Eye (tissue), 1 donor: ENCODE results near the gene OTUD4.
"Not testable (repeated sequence)": the region's sequence is repeated elsewhere in the genome, so short reads cannot be mapped to it uniquely, and the experiment has no call there.

ENCODE experiments used
- DNase-seq: peaks from one replicate; pipeline ENCODE4 v3.0.0-alpha.2; 2015

Gene OTUD4, protein sequence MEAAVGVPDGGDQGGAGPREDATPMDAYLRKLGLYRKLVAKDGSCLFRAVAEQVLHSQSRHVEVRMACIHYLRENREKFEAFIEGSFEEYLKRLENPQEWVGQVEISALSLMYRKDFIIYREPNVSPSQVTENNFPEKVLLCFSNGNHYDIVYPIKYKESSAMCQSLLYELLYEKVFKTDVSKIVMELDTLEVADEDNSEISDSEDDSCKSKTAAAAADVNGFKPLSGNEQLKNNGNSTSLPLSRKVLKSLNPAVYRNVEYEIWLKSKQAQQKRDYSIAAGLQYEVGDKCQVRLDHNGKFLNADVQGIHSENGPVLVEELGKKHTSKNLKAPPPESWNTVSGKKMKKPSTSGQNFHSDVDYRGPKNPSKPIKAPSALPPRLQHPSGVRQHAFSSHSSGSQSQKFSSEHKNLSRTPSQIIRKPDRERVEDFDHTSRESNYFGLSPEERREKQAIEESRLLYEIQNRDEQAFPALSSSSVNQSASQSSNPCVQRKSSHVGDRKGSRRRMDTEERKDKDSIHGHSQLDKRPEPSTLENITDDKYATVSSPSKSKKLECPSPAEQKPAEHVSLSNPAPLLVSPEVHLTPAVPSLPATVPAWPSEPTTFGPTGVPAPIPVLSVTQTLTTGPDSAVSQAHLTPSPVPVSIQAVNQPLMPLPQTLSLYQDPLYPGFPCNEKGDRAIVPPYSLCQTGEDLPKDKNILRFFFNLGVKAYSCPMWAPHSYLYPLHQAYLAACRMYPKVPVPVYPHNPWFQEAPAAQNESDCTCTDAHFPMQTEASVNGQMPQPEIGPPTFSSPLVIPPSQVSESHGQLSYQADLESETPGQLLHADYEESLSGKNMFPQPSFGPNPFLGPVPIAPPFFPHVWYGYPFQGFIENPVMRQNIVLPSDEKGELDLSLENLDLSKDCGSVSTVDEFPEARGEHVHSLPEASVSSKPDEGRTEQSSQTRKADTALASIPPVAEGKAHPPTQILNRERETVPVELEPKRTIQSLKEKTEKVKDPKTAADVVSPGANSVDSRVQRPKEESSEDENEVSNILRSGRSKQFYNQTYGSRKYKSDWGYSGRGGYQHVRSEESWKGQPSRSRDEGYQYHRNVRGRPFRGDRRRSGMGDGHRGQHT

DNA sequence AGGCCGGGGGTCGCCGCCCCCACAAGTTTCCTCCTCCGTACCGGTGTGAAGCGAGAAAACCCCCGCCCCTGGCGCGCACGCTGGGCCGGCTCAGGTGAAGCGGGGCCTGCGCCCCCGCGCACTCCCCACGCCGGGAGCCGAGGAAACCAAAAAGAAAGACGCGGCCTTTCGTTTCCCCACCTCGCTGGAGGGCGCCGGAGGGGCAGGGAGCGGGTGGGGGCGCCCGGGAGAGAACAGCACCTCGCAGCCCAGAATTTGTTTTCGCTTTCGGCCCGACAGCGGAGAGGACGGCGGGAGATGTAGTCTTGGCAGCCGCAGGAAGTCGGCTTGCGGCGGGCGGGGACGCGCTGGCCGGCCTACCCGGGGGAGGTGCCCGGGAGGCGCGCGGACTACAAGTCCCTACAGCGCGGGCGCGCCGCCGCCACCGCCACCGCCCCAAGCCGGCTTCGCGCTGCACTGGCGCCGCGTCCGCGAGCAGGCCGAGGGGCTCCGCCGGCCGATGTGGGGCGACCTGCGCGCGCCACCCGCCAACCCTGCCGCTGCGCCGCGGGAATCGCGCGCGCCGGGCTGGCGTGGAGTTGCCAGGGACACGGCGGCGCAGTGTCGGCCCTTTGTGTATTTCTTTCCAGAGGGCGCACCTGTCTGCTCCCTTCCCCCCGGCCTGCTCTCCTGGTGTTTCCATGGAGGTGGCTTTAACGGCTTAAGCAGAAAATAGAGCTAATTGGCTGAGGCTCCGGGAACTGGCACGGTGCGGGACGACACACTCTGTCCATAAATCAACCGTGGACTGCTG is at the start of gene OTUD4:
Gene OTUD4, minus strand, starts transcription at position 292 of the 793 bp plus-strand sequence. CDS start 616 bp downstream, outside the sequence.
- peak; percentile 97 for DNase-seq

DNA sequence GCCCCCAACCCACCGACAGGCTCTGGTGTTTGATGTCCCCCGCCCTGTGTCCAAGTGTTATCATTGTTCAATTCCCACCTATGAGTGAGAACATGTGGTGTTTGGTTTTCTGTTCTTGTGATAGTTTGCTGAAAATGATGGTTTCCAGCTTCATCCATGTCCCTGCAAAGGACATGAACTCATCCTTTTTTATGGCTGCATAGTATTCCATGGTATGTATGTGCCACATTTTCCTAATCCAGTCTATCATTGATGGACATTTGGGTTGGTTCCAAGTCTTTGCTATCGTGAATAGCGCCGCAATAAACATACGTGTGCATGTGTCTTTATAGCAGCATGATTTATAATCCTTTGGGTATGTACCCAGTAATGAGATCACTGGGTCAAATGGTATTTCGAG is 42.8 kb upstream of the OTUD4 start:
- not testable (repeated sequence) for DNase-seq

DNA sequence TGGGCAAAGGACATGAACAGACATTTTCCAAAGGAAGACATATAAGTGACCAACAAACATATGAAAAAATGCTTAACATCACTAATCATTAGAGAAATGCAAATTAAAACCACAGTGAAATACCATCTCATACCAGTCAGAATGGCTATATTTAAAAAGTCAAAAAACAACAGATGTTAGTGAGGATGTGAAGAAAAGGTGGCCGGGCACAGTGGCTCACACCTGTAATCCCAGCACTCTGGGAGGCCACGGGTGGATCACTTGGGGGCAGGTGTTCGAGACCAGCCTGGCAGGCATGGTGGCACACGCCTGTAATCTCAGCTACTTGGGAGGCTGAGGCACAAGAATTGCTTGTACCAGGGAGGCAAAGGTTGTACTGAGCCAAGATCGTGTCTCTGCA is 41.1 kb upstream of the OTUD4 start:
- DNase-seq = not testable (repeated sequence)

DNA sequence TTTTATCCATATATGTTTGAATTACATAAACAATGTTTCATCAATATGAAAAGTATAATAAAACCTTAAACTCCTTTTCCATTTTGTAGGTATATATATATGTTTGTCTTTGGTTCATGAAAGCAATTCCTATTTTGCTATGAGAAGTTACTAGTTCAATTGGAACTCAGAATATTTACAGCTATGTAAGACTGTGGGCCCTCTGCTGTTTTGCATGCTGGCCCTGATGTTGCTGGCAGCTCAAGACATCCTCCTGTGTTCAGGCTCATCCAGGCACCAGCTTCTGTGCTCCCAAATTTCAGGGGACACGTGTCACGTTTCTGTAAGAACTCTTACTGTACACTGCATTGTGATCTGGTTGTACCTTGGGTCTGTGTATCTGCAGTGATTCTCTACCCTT is 38.7 kb upstream of the OTUD4 start:
- DNase-seq = no peak

DNA sequence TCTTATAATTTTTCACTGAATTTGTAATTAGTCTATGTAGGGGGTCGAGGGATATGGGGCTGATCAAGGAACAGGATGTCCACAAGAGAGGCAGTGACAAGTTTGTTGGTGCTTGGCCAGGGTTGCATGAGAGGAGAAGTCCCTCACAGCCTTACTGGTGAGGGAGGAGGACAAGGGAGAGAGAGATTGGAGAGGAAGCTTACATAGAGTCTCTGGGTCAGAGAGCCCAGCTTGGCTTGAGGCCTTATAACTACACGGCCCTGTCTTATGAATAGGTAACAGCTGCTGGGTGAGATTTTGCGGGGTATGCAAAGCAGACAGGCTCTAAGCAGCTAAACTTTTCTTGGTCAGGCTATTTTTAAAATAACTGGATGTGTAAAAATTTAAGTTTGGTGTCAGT is 37.9 kb upstream of the OTUD4 start:
- no peak for DNase-seq

DNA sequence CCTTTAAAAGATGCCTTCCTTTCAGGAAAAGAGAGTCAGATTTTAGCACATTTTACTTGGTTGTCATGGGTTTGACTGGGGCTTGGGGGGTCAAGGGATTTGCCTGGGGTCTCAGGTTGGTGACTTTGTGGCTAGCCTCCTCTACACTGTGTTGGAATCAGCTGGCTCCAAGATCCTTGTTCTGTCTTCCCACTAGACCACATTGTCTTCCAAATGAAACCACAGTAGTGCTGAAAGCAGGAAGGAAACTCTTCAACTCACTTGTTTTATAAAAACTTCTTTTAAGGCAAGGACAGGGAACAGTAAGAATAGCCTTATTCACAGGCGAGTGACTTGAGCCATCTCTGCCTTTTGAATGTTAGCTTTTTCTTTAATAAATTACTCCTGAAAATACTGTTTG is 37.0 kb upstream of the OTUD4 start:
- no peak for DNase-seq

DNA sequence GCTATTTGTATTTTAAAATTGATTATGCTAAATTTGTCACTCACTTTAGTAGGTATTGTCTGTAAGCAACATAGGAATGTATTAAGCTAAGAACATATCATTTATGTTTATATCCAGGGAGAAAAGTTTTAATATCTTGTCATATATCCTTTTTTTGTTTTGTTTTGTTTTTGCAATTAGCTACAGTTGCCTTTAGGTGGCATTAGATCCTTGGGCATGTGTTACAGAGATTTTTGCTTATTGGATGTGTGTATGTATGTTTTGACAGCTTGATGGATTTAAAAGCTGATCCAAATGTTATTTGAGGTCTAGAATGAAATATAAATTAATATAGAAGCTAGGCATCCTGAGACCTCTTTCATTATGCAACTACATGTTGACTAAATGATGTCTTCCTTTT is 36.1 kb upstream of the OTUD4 start:
- peak; percentile 27 for DNase-seq

DNA sequence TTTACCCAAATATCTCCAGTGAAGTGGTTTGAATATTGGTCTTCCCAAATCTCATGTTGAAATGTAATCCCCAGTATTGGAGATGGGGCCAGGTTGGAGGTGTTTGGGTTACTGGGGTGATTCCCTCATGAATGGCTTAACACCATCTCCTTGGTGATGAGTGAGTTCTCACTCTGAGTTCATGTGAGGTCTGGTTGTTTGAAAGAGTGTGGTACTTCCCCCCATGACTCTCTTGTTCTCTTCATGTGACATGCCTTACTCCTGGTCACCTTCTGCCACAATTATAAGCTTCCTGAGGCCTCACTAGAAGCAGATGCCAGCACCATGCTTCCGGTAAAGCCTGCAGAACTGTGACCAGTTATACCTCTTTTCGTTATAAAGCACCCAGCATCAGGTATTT is 32.9 kb upstream of the OTUD4 start:
- no peak for DNase-seq

DNA sequence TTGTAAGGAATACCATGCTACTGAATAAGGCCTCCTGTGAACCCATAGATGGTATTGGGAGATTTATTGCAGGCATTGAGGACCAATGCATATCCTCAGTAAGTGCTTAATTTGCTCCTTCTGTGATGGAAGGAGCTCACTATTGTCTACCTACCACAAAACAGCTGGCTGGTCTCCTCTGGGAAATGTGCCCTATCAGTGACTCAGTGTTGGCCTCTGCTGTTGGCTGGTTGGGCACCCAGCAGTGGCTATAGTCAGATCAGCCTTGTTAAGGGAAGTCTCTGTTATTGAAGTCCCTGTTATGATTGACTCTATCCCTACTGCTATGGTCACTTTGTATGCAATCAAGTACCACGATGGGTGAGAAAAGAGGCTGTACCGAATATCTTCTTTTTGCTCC is 27.5 kb upstream of the OTUD4 start:
- no peak for DNase-seq

DNA sequence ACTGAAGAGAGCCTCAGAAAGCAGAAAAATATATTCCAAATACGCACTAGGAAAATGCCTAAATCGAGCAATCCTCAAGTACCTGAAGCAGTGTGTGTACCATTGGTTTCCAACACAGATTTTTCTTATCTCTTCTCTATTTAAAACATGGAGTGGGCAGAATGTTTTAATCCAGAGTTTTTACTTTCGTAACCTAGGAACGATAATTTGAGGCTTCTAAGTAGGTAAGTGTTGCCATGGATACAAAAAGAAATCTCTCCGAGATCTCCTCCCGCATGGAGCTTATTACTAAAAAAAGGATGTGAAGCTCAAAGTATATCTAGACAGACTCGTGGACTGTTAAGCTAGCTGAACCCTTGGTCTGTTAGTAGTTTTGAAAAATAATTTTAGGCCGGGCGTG is 23.0 kb upstream of the OTUD4 start:
- no peak for DNase-seq

DNA sequence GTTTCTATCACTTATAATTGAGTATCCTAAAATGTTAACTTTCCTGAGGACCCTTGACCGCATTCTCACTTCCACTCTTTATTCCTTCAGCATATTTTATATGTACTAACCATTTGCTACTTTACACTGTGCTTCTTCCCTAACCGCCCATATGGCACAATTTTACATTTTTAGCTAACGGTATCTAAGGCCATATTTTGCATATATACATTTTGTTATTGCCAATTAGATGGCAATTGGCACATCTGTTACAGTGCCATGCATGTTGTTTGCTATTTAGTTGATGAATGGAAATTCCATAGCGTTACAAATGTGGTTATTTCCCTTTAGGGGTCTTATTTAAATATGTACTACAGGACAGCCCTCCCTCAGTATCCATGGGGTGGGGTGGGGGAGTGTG is 20.0 kb upstream of the OTUD4 start:
- DNase-seq = no peak

DNA sequence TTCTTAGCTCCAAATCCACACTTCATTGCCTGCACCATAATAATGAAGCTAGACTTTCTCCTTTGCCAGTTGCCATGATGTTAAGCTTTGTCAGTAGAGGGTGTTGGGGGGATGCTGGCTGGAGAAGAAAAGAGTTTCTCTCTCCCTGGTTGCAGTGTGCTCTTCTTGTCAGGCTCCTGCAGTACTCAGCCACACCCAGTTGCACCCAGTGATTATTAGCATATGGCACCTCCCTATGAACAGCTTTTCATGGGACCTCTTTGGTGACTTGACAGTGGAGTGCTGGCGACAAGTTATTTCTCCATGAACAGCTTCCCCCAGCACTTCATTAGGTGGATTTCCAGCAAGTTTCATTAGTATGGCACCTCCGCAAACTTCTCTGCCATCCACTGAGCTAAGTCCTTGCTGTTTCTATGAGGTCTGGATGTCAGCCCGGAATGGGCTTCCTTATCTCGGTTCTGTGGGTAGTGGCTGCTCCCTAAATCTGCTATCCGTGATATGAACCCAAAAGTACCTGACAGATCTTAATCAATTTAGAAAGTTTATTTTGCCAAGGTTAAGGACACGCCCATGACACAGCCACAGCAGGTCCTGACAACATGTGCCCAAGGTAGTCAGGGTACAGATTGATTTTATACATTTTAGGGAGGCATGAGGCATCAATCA is 18.8 kb upstream of the OTUD4 start:
- no peak for DNase-seq

DNA sequence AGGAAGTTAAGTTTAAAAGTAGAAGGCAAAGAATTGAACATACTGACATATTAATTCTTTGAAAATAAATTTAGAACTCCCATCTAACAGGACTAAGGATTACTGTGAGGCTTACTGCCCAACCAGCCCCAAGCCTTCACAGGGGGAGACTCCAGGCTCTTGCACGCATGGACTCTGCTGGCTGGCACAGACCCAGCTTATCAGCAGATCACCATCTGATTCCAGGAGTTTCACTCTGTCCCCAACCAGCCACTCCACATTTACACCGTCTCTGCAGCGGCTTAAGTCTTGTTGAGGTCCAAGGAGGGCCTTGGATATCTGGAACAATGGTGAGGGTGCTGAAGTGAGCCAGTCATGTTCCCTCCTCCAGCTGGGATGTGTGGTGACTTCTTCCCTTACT is 16.4 kb upstream of the OTUD4 start:
- DNase-seq = no peak

DNA sequence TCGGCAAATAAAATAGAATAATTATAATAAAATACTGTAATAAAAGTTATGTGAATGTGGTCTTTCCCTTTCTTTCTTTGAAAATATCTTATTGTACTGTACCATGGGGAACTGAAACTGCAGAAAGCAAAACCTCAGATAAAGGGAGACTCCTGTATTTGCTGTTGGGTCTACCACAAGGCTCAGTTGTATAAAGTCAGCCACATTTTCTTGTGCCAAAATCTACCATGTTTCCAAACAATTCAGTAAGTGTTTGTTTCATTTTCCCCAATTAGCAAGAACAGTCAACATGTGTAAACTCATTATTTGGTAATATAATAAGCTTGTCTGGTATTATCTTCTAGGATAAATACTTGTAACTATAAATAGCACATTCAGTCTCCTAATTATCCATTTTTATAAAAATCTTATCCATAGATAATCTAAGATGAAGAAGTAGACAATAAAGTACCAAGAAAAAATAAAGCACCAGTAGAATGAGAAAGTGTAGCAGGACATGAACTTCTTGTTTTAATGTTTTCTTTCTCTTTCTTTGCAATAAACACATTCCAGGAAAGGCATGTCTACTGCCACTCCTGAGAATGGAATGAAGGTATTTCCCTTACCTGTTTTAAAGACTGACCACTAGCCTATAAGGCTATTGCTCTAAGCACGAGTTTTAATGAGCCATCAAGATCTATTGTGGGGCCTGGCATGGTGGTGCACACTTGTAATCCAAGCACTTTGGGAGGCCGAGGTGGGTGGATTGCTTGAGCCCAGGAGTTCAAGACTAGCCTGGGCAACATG is 15.0 kb upstream of the OTUD4 start:
- no peak for DNase-seq

DNA sequence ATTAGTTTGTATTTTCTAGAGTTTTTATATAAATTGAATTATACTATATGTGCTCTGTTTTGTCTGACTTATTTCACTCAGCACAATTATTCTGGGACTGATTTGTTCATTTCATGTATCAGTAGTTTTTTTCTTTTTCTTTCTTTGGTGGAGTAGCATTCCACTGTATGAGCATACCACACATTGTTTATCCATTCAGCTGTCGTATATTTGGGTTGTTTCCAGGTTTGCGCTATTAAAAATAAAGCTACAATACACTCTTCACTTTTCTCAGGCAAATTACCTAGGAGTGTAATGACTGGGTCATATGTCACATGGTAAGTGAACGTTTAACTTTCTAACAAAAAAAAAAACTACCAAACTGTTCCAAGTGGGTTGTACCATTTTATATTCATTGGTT is 9.6 kb upstream of the OTUD4 start:
- no peak for DNase-seq

DNA sequence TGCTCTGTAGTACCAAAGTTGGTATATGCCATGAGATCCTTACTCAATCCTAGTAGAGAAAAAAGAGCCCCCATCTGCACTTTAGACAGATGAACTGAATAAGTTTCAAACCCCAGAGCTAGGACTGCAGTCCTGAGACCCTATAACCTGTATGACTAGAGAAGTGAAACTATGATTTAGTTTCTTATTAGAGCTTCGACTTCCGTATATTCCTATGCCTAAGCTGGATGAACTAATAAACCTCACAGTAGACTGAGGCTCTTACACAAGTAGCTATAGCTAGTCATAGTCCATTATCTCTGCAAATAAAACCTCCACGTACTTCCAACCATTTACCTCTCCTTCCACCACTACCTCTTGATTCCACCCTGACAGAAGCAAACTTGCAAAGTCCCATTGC is 6.3 kb upstream of the OTUD4 start:
- DNase-seq = no peak

DNA sequence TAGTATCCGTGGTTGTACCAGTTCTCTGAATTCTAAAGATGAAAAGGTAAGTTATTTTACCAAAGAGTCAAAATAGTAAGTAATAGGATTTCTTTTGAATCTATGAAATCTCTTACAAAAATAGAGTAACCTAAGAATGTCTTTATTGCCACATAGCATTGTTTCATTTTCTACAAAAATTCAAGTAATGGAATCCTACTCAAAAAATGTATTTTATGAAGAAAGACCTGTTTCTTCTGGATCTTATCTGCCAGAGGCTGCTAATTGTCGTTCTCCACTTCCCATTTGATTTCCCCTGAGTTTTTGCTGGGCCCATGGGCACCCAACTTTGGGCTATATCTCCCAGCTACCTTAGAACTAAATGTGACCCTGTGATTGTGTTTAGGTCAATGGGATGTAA is 3.2 kb upstream of the OTUD4 start:
- DNase-seq = no peak

DNA sequence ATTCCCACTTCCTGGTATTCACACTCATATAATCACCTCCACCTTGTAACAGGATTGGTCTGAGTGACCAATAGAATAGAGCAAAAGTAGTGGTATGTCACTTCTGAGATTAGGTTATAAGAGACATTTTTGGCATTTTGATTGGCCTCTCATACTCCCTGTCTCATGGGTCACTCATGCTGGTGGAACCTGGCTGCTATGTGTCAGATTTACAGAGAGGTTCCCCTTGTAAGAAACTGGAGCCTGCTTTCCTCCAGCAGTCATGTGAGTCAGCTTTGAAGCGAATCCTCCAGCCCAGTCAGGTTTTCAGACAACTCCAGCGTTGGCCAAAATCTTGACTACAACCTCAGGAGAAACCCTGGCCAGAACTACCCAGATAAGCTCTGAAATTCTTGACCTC is 2.6 kb upstream of the OTUD4 start:
- DNase-seq = no peak

DNA sequence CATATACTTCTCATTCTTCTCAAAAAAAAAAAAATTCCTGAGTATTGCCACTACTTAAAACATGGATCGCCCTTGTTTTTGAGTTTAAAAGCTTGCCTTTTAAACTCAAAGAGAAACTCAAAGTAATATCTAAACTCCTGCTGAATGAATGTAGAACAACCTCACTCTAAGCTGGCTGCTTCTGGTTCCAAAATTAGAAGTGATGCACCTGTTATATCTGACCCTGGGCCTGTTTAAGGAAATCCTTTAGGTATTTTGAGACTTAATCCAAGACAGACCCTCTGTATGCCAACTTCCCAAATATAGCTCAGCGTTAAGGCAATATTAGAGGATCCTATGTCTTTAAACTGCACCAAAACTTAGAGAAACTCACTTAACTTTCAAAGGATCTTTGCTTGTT is 1.8 kb upstream of the OTUD4 start:
- no peak for DNase-seq

DNA sequence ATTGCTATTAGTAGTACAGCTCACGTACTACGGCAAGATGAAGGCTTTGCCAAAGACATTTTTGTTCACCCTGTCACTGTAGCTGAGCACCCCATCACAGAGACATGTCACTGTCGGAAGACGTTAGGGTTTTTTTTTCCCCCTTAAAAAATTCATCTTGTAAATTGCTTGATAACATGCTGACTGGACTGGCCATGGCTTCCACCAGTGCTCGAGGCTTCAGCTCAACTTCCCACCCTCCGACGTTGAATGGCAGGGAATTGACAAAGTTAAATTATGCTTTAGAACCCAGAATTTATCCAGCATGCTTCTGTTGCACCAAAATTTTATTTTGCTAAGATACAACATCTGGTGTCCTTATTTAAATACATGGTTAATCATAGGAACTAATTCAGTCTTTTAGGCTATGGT is 707 bp upstream of the OTUD4 start:
- no peak for DNase-seq

DNA sequence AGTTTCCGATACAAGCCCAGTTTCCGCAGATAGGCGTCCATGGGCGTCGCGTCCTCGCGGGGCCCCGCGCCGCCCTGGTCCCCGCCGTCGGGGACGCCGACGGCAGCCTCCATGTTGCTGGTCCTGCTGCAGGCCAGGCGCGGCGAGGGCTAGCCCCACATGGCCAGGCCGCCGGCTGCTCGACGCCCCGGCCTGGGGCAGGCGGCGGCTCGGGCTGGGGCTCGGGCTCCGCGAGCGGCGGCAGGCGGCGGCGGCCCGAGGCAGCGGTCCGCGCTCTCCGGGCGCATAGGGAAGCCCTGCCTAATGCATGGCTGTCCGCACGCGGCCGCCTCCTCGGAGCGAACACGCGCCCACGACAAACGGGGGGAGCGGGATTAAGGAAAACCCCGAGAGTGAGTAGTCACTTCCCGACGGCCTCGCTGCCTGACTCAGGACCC is 510 bp downstream of the OTUD4 start:
- not testable (repeated sequence) for DNase-seq
